GM12864 (cell line): ENCODE results near the gene CD63.

Experiments used
- DNase-seq: peaks from one replicate; pipeline ENCODE4 v3.0.0-alpha.2; 2011; ENCODE audit warnings: low read depth
- H3K4me3 ChIP-seq: 2 replicates; pipeline ENCODE4 v1.5.1; 2011; ENCODE audit warnings: mild to moderate bottlenecking, low read depth, low read length, control low read depth
- TF ChIP-seq, protein P1 (sequence below): IDR thresholded peaks from 2 replicates; pipeline ENCODE4 v1.5.1; 2011; ENCODE audit warnings: low read depth, mild to moderate bottlenecking, moderate library complexity, low read length, control low read depth, inconsistent platforms; ENCODE audit errors: missing control alignments

Gene CD63

DNA sequence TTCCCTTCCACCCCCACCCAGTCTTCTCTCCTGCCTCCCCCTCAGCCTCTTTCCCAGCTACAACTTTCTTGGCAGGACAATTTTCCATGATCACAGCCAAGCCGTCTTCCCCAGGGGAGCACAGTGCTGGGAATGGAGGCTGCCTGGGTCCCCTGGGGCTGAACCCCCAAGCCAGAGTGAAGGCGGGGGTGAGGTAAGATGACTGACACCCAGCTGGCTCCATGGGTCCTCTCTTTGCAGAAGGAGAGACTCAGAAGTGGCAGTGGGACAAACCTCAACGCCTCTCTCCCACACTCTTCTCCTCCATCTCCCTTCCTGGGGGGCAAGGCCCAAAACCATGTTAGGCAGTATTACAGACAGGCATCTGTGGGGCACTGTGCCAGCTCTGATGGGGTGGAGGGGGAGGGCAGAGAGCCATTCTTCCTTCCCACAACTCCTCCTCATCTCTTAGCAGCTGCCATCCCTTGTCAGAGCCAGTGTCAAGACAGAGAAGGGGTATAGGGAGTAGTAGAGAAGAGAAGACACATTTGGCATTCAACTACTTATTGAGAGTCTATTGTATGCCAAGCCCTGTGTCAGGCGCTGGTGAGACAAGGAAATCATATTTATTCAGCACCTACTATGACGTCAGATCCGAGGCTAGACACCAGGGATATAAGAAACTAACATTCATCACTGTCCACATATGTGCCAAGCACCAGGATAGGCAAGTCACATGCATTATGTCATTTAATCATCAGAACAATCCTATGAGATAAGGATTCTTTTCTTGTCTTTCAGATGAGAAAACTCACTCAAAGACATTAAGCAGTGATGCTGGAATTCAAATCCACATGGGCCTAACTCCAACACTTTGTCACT lies 24.7 kb downstream of the CD63 start:
- TF ChIP-seq, protein P1, sequence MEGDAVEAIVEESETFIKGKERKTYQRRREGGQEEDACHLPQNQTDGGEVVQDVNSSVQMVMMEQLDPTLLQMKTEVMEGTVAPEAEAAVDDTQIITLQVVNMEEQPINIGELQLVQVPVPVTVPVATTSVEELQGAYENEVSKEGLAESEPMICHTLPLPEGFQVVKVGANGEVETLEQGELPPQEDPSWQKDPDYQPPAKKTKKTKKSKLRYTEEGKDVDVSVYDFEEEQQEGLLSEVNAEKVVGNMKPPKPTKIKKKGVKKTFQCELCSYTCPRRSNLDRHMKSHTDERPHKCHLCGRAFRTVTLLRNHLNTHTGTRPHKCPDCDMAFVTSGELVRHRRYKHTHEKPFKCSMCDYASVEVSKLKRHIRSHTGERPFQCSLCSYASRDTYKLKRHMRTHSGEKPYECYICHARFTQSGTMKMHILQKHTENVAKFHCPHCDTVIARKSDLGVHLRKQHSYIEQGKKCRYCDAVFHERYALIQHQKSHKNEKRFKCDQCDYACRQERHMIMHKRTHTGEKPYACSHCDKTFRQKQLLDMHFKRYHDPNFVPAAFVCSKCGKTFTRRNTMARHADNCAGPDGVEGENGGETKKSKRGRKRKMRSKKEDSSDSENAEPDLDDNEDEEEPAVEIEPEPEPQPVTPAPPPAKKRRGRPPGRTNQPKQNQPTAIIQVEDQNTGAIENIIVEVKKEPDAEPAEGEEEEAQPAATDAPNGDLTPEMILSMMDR, result no peak
- H3K4me3 ChIP-seq, result no peak overlapping the region
- DNase-seq, result no peak

DNA sequence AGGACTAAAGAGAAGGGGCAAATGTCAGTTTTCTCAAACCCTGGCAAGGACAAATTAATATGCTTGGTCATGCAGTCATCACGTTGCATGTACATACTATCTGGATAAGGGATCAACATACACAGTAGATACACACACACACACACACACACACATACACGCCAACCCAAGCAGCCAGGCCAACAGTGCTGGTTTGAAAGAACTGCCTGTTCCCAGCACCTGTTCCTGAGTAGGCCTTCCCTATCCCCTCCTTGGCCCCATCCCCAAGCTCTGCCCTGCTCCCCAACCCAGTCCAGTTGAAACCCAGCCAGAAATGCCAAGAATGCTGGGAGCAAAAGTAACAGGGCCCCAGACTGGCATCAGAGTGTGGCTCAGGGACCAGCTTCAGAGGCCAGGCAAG lies 25.5 kb downstream of the CD63 start:
- TF ChIP-seq, protein P1, result no peak
- H3K4me3 ChIP-seq, result no peak overlapping the region
- no peak for DNase-seq

DNA sequence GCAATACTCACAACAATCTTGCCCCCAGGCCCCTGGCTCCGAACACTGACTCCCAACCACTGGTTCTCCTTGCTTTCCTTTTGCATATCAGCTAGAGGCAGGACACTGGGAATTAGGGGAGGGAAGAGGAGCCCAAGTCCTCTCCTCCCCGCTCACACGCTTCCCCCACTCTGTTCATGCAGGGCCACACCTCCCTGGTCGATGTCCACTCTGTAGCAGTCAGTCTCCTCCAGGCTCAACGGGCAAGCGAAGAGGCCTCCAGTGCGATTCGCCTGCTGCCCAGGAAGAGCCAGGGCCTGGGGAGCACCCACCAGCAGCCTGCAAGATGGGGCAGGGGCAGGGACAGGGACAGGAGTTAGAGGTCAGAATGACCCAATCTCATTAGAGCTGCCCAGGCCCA lies 25.9 kb downstream of the CD63 start:
- no peak overlapping the region for H3K4me3 ChIP-seq
- TF ChIP-seq, protein P1, result no peak
- DNase-seq, result no peak

DNA sequence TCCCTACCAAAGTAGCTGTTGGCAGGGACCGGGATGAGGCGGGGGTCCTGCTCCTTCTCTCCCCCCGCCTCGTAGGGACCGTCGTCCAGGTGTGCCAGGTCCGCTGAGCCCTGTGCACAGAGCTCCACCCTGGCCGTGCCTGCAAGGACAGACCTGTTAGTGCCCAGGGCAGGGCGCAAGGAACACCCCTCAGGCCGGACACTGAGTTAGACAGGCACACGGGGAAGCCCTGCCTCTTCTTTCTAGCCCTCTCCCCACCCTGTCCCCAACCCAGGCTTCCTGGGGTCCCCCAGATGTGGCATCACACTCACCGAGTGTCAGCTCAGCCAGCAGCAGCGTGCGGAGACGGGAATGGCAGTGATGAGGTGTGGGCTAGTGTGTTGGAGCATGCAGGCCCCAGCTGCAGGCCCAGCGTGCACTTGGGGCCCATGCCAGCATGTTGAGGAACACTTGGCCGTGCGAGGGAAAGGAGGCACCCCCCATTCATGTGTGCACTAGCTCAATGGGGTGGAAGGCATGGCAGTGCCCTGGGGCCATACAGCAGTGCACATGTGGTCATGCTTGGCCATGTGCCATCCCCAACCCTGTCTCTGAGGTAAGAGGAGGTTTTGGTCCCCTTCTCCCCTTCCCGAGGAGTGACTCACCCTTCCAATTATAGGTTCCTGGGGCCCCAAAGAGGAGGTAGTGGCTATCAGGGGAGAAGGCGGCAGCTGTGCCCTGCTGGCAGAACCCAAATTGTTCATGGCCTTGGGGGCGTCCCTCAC lies 28.4 kb downstream of the CD63 start:
- no peak for DNase-seq
- TF ChIP-seq, protein P1, result no peak
- H3K4me3 ChIP-seq, result no peak overlapping the region

DNA sequence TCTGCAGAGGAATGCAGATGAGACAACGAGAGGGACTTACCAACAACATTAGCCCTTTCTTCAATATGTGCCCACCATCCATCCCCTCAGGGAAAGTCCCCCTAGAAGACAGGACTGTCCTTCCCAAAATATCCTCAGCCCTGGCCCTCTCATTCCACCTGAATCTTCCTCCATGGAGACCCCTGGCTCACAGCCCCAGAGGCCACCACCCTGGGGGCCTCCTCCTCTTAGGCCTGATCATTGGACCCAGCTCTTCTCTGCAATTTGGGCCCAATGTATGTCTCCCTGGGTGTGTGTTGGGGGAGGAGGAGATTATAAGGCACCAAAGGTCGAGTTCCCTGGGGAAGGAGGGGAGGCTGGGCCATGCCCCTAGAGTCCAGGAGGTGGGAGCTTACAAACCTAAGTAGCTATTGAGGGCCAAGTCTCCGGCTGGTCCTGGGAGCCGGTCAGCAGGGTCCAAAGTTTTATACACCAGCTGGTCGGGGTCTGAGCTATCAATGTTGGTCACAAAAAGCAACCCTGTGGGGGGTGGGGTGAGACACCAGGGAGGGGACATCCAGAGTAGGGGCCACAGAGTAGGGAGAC lies 29.2 kb downstream of the CD63 start:
- TF ChIP-seq, protein P1, result no peak
- no peak for DNase-seq
- H3K4me3 ChIP-seq, result no peak overlapping the region

DNA sequence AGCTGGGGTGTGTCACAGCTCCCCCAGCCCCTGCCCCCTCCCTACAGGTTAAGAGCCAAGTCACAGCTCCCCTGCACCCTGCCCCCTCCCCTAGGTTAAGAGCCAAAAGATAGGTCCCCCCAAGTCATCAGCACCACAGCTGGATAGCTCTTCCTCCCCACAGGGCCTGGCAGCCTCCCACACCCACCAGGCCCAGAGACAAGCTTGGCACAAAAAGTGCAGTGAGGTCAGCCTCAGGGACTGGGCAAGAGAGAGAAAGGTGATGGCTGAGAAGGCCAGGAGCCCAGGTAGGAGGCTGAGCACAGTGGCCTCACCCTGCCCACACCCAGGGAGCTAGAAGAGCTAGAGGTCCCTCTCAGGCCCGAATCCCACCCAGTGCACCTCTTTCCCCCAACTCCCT lies 29.8 kb downstream of the CD63 start:
- TF ChIP-seq, protein P1, result no peak
- no peak overlapping the region for H3K4me3 ChIP-seq
- no peak for DNase-seq
